OCI-LY3 (cell line): ENCODE results near the gene DTD1.

Experiments
- H2AFZ ChIP-seq: fragments of 200-600, 300-600 bp; shearing (Covaris generic); 2 replicates; pipeline ENCODE4 v1.6.0; 2014; ENCODE audit warnings: antibody characterized with exemption, low read depth, low read length
- H3K27ac ChIP-seq: fragments of 200-600, 300-600 bp; sonication (generic); 2 replicates; pipeline ENCODE4 v1.5.1; 2014; ENCODE audit warnings: mild to moderate bottlenecking, low read length, moderate library complexity, mixed read lengths
- H3K27me3 ChIP-seq: fragments of 200-600, 300-600 bp; sonication (generic); 2 replicates; pipeline ENCODE4 v1.6.1; 2014; ENCODE audit warnings: low read depth, low read length, mixed read lengths
- H3K36me3 ChIP-seq: fragments of 200-600, 300-600 bp; sonication (generic); replicated peaks from 2 replicates; pipeline ENCODE3; 2014; ENCODE audit warnings: low read depth, low read length, mixed read lengths
- H3K4me1 ChIP-seq: fragments of 300-600, 200-600 bp; sonication (generic); 2 replicates; pipeline ENCODE4 v1.6.1; 2014; ENCODE audit warnings: low read length, mixed read lengths
- H3K4me2 ChIP-seq: fragments of 200-600, 300-600 bp; sonication (generic); 2 replicates; pipeline ENCODE4 v1.6.1; 2014; ENCODE audit warnings: low read length, mixed read lengths
- H3K4me3 ChIP-seq: fragments of 300-600, 200-600 bp; sonication (generic); 2 replicates; pipeline ENCODE4 v1.5.1; 2014; ENCODE audit warnings: antibody characterized with exemption, mild to moderate bottlenecking, low read length, moderate library complexity
- H3K79me2 ChIP-seq: fragments of 300-600, 200-600 bp; shearing (Covaris generic); 2 replicates; pipeline ENCODE4 v1.6.1; 2014; ENCODE audit warnings: mild to moderate bottlenecking, low read length, mixed read lengths
- H3K9ac ChIP-seq: fragments of 300-600, 200-600 bp; shearing (Covaris generic); 2 replicates; pipeline ENCODE4 v1.6.0; 2014; ENCODE audit warnings: mild to moderate bottlenecking, low read length, moderate library complexity
- H3K9me3 ChIP-seq: fragments of 200-600, 300-600 bp; shearing (Covaris generic); 2 replicates; pipeline ENCODE4 v1.6.1; 2014; ENCODE audit warnings: low read length, mixed read lengths; ENCODE audit not compliant: insufficient read depth
- H4K20me1 ChIP-seq: fragments of 200-600, 300-600 bp; sonication (generic); 2 replicates; pipeline ENCODE4 v1.6.1; 2016; ENCODE audit warnings: low read length, mixed read lengths; ENCODE audit not compliant: insufficient read depth
- EZH2phosphoT487 ChIP-seq: fragments of 200-600 bp; shearing (Covaris generic); IDR thresholded peaks from 2 replicates; pipeline ENCODE4 v1.6.1; 2018; ENCODE audit warnings: antibody characterized with exemption, mixed run types, low read depth
- TF ChIP-seq, protein P1 (sequence below): fragments of 200-600, 300-600 bp; sonication (generic); IDR thresholded peaks from 2 replicates; pipeline ENCODE4 v1.5.1; 2014; ENCODE audit warnings: antibody characterized with exemption, low read length, low read depth

The DTD1 gene

DNA sequence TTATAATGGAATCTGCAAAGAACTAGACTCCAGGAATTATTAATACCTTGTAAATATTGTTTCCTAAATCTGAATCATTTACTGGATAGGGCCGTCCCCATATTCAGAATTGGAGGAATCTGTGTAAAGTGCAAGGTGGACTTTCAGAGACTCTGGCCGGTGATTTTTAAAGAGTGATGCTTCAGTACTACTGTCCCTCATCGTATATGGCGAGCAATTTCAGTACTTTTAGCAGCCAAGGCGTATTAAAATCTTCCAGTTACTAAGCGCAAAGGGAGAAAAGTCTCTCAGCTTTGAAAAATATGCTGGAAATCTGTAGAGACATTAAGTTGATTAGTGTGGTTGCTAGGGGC, 20.1 kb upstream of the DTD1 start:
- Histone ChIP-seq H3K27ac (peak overlapping the region; percentile 67), H3K4me1 (peaks cover 11% of the 10 kb centered on the region), H3K27me3 (no peaks in the 10 kb centered on the region), H3K79me2 (peaks cover 21% of the 10 kb centered on the region), H3K36me3 (peaks cover 33% of the 10 kb centered on the region), H2AFZ (peak overlapping the region; percentile 87), H3K9ac (peak overlapping the region; percentile 93), H4K20me1 (no peaks in the 10 kb centered on the region), H3K4me2 (peak overlapping the region; percentile 94), H3K9me3 (no peaks in the 10 kb centered on the region), H3K4me3 (peak overlapping the region; percentile 90)
- TF ChIP-seq, protein P1, sequence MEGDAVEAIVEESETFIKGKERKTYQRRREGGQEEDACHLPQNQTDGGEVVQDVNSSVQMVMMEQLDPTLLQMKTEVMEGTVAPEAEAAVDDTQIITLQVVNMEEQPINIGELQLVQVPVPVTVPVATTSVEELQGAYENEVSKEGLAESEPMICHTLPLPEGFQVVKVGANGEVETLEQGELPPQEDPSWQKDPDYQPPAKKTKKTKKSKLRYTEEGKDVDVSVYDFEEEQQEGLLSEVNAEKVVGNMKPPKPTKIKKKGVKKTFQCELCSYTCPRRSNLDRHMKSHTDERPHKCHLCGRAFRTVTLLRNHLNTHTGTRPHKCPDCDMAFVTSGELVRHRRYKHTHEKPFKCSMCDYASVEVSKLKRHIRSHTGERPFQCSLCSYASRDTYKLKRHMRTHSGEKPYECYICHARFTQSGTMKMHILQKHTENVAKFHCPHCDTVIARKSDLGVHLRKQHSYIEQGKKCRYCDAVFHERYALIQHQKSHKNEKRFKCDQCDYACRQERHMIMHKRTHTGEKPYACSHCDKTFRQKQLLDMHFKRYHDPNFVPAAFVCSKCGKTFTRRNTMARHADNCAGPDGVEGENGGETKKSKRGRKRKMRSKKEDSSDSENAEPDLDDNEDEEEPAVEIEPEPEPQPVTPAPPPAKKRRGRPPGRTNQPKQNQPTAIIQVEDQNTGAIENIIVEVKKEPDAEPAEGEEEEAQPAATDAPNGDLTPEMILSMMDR, result no peak
- no peak for TF ChIP-seq EZH2phosphoT487

GRCh38 chr20:18571009-18571408, 16.8 kb upstream of the DTD1 start:
- no peak overlapping the region for H3K4me2 ChIP-seq
- H2AFZ ChIP-seq, result no peak overlapping the region
- no peaks in the 10 kb centered on the region for H4K20me1 ChIP-seq
- H3K4me1 ChIP-seq, result peaks cover 11% of the 10 kb centered on the region
- peaks cover 21% of the 10 kb centered on the region for H3K79me2 ChIP-seq
- no peak overlapping the region for H3K9ac ChIP-seq
- H3K27ac ChIP-seq, result no peak overlapping the region
- no peaks in the 10 kb centered on the region for H3K27me3 ChIP-seq
- no peak overlapping the region for H3K4me3 ChIP-seq
- no peak for TF ChIP-seq EZH2phosphoT487
- TF ChIP-seq, protein P1, result no peak
- H3K9me3 ChIP-seq, result no peaks in the 10 kb centered on the region
- peaks cover 28% of the 10 kb centered on the region for H3K36me3 ChIP-seq

- Histone ChIP-seq H3K27ac (no peak overlapping the region), H3K9me3 (no peaks in the 10 kb centered on the region), H3K27me3 (no peaks in the 10 kb centered on the region), H3K4me3 (no peak overlapping the region), H2AFZ (no peak overlapping the region), H3K9ac (no peak overlapping the region), H3K79me2 (peaks cover 19% of the 10 kb centered on the region), H3K4me1 (peaks cover 7% of the 10 kb centered on the region), H3K36me3 (peaks cover 28% of the 10 kb centered on the region), H3K4me2 (no peak overlapping the region), H4K20me1 (no peaks in the 10 kb centered on the region)
- no peak for TF ChIP-seq EZH2phosphoT487
- TF ChIP-seq, protein P1, result no peak
Measured at GRCh38 chr20:18571578-18571977, 16.3 kb upstream of the DTD1 start.

DNA sequence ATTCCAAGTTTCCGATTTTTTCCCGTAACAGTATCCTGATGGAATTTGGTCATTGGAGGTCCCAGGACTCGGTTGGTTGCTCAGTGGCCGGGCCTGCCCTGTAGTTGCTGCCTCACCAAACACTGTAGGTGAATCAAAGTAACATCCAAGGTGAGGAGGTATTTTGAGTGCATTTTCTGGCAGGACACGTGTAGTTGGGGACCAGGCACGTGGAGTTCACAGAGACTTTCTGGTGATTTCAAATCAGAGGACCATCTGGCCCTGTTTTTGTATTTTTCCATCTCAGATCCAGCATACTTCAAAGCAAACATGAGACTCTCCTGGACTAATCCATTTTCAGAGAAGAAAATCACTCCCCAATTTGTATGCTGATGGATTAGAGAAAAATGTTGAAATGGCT, 9.9 kb upstream of the DTD1 start:
- no peak overlapping the region for H3K4me3 ChIP-seq
- no peak overlapping the region for H3K27ac ChIP-seq
- no peaks in the 10 kb centered on the region for H3K9me3 ChIP-seq
- no peaks in the 10 kb centered on the region for H3K79me2 ChIP-seq
- TF ChIP-seq, protein P1, result no peak
- no peak for TF ChIP-seq EZH2phosphoT487
- H2AFZ ChIP-seq, result no peak overlapping the region
- no peaks in the 10 kb centered on the region for H3K4me1 ChIP-seq
- no peak overlapping the region for H3K9ac ChIP-seq
- H4K20me1 ChIP-seq, result no peaks in the 10 kb centered on the region
- H3K27me3 ChIP-seq, result no peaks in the 10 kb centered on the region
- H3K36me3 ChIP-seq, result no peaks in the 10 kb centered on the region
- H3K4me2 ChIP-seq, result no peak overlapping the region
